Brain pericyte (primary cell): ENCODE measurements around the gene SERGEF.

Experiments used
- DNase-seq: peaks from one replicate; pipeline ENCODE4 v3.0.0-alpha.2; 2012; ENCODE audit warnings: low read depth, low spot score

The SERGEF gene

GRCh38 chr11:17952487-17952886 is 60.4 kb downstream of the SERGEF start:
- DNase-seq, result no peak

- DNase-seq, result no peak
These were observed 61.0 kb downstream of the SERGEF start for GRCh38 chr11:17951685-17952388.

GRCh38 chr11:17950644-17951043 is 62.2 kb downstream of the SERGEF start:
- no peak for DNase-seq

GRCh38 chr11:17948296-17948695 is 64.6 kb downstream of the SERGEF start:
- no peak for DNase-seq

GRCh38 chr11:17939542-17939941 is 73.3 kb downstream of the SERGEF start:
- no peak for DNase-seq

GRCh38 chr11:17936790-17937189 is 76.1 kb downstream of the SERGEF start:
- DNase-seq, result no peak

- no peak for DNase-seq
These were observed 78.7 kb downstream of the SERGEF start for GRCh38 chr11:17934194-17934593.

- DNase-seq, result no peak
These were observed 79.1 kb downstream of the SERGEF start for GRCh38 chr11:17933708-17934107.

- no peak for DNase-seq
These were observed 80.4 kb downstream of the SERGEF start for GRCh38 chr11:17932472-17932871.

- no peak for DNase-seq
These were observed 81.3 kb downstream of the SERGEF start for GRCh38 chr11:17931595-17931994.

GRCh38 chr11:17930544-17931125 is 82.2 kb downstream of the SERGEF start:
- DNase-seq, result no peak

- DNase-seq, result peak; percentile 18
These were observed 83.7 kb downstream of the SERGEF start for GRCh38 chr11:17929171-17929570.

- DNase-seq, result no peak
These were observed 85.0 kb downstream of the SERGEF start for GRCh38 chr11:17927681-17928343.

- DNase-seq, result no peak
These were observed 85.8 kb downstream of the SERGEF start for GRCh38 chr11:17927041-17927440.

- no peak for DNase-seq
These were observed 88.1 kb downstream of the SERGEF start for GRCh38 chr11:17924713-17925112.

- no peak for DNase-seq
These were observed 89.6 kb downstream of the SERGEF start for GRCh38 chr11:17923217-17923616.

- no peak for DNase-seq
These were observed 90.4 kb downstream of the SERGEF start for GRCh38 chr11:17922416-17922788.

GRCh38 chr11:17921659-17922415 is 91.0 kb downstream of the SERGEF start:
- DNase-seq, result peak; percentile 37

- DNase-seq, result no peak
These were observed 94.7 kb downstream of the SERGEF start for GRCh38 chr11:17918049-17918605.

GRCh38 chr11:17917556-17917955 is 95.3 kb downstream of the SERGEF start:
- no peak for DNase-seq

- DNase-seq, result no peak
These were observed 97.2 kb downstream of the SERGEF start for GRCh38 chr11:17915500-17916143.
